Measurements from ENCODE around the gene OR10A2. TPM values are rescaled to one million over a fixed set of nuclear protein-coding genes. Genes with fewer than 3 reads are reported as not detected.

Gene OR10A2
- total RNA-seq, 4 donors from 2014 or later: not detected

GRCh38 chr11:6825231-6825744, 37.6 kb upstream of the OR10A2 start:
- Histone ChIP-seq H3K36me3 (no peaks in the 10 kb centered on the region), H3K27me3 (no peaks in the 10 kb centered on the region), H3K27ac (no peak overlapping the region), H3K9me3 (no peaks in the 10 kb centered on the region), H3K4me1 (no peaks in the 10 kb centered on the region), H3K4me3 (no peak overlapping the region)
- TF ChIP-seq CTCF (IDR thresholded peaks at IDR 0.05) (no peak), POLR2A (IDR thresholded peaks at IDR 0.05) (no peak)
- no peak for DNase-seq
- intact Hi-C loops (cut with DNase I; ENCODE audit: low total_unique reads): no loop called here

DNA sequence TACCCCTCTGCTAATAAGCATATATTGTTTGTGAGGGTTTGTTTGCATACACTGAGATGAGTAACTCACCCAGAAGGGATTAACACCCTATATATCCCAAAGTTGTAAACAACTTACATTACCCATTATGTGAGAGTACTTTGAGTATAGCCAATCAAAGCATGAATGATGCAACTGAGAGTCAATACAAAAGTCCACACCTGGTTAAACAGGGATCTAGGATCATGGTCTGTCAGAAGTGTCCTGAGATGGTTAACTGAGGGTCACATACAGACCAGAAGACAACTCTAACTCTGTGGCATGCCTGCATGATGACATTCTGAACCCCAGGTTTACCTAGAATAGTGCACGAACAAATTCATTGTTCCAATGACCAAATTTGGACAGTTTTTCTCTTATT, 34.8 kb upstream of the OR10A2 start:
- no peaks in the 10 kb centered on the region for H3K4me1 ChIP-seq
- no peak overlapping the region for H3K27ac ChIP-seq
- H3K9me3 ChIP-seq: no peaks in the 10 kb centered on the region
- no peak for DNase-seq
- H3K4me3 ChIP-seq: no peak overlapping the region
- H3K36me3 ChIP-seq: no peaks in the 10 kb centered on the region
- no peak for TF ChIP-seq POLR2A (IDR thresholded peaks at IDR 0.05)
- no peak for TF ChIP-seq CTCF (IDR thresholded peaks at IDR 0.05)
- no peaks in the 10 kb centered on the region for H3K27me3 ChIP-seq
- intact Hi-C loops (cut with DNase I; ENCODE audit: low total_unique reads): no loop called here

GRCh38 chr11:6833356-6833755, 29.5 kb upstream of the OR10A2 start:
- TF ChIP-seq CTCF (IDR thresholded peaks at IDR 0.05): no peak
- TF ChIP-seq POLR2A (IDR thresholded peaks at IDR 0.05): no peak
- intact Hi-C loops (cut with DNase I; ENCODE audit: low total_unique reads): no loop called here
- no peak overlapping the region for H3K27ac ChIP-seq
- no peak overlapping the region for H3K4me3 ChIP-seq
- DNase-seq: no peak
- H3K4me1 ChIP-seq: no peaks in the 10 kb centered on the region
- H3K9me3 ChIP-seq: no peaks in the 10 kb centered on the region
- no peaks in the 10 kb centered on the region for H3K27me3 ChIP-seq
- no peaks in the 10 kb centered on the region for H3K36me3 ChIP-seq

GRCh38 chr11:6834021-6834420, 28.8 kb upstream of the OR10A2 start:
- no peaks in the 10 kb centered on the region for H3K36me3 ChIP-seq
- H3K4me3 ChIP-seq: no peak overlapping the region
- H3K4me1 ChIP-seq: no peaks in the 10 kb centered on the region
- intact Hi-C loops (cut with DNase I; ENCODE audit: low total_unique reads): no loop called here
- H3K27ac ChIP-seq: no peak overlapping the region
- TF ChIP-seq POLR2A (IDR thresholded peaks at IDR 0.05) (no peak), CTCF (IDR thresholded peaks at IDR 0.05) (no peak)
- no peak for DNase-seq
- no peaks in the 10 kb centered on the region for H3K9me3 ChIP-seq
- no peaks in the 10 kb centered on the region for H3K27me3 ChIP-seq

DNA sequence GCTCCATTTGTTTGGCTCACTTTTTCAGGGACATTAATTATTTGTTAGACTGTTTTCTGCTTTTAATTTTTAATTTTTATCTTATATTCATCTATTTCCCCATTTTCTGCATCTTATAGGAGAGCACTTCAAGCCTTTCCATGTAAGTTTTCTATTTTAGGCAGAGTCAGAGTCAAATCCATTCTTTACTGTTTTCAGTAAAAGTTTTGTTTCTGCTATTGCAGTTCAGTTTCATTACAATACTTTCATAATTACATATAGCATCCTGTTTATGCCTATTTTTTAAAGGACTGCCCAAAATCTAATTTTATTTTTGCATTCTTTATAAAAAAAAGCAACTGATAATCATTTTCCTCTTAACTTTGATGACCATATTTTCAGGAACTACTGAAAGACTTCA, 21.2 kb upstream of the OR10A2 start:
- Histone ChIP-seq H3K4me3 (no peak overlapping the region), H3K4me1 (no peaks in the 10 kb centered on the region), H3K36me3 (no peaks in the 10 kb centered on the region), H3K27ac (no peak overlapping the region), H3K27me3 (no peaks in the 10 kb centered on the region), H3K9me3 (no peaks in the 10 kb centered on the region)
- DNase-seq: no peak
- intact Hi-C loops (cut with DNase I; ENCODE audit: low total_unique reads): no loop called here
- TF ChIP-seq POLR2A (IDR thresholded peaks at IDR 0.05): no peak

DNA sequence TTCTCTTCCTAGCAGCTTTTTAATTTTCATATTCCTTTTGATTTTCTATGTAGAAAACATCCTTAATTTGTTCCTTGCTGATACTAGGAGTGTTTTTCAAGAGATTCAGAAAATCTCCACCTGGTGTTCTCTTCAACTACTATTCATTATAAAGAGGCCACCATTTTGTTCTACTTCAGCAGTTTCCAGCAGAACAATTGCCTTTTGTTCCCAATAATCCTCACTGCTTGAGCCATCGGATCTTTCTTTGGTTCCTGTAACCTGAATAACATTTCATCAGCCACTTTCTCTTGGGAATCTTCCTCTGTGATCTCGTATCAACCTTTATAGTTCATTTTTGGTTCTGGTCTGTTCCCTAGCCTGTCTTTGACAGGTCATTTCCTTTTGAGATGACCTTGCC, 19.2 kb upstream of the OR10A2 start:
- Histone ChIP-seq H3K9me3 (no peaks in the 10 kb centered on the region), H3K27me3 (no peaks in the 10 kb centered on the region), H3K4me1 (no peaks in the 10 kb centered on the region), H3K27ac (no peak overlapping the region), H3K4me3 (no peak overlapping the region), H3K36me3 (no peaks in the 10 kb centered on the region)
- intact Hi-C loops (cut with DNase I; ENCODE audit: low total_unique reads): no loop called here
- TF ChIP-seq CTCF (IDR thresholded peaks at IDR 0.05): no peak
- no peak for TF ChIP-seq POLR2A (IDR thresholded peaks at IDR 0.05)
- DNase-seq: no peak

All from uterus (tissue), 4 donors.